T-helper 1 cell treated with Interleukin-12 subunit alpha and Interleukin-12 subunit beta and Interleukin-4 antibody, amounts not matched to agents 30 ng/mL and 1 ng/mL, for 36 hours (primary cell): ENCODE data around the gene RTP1. TPM values are rescaled to one million over a fixed set of nuclear protein-coding genes. Genes with fewer than 3 reads are reported as not detected.
"Not testable (repeated sequence)": the region's sequence is repeated elsewhere in the genome, so short reads cannot be mapped to it uniquely, and the experiment has no call there.

Experiments
- intact Hi-C: fragments of 100-400 bp; cut with micrococcal nuclease; formaldehyde crosslinking; loops from one replicate; pipeline ENCODE4 v1.15.1; 2024
- total RNA-seq: library from RNA; stranded (reverse); gene quantifications from 2 replicates; pipeline ENCODE4 v1.2.3, GENCODE V29; 2022

RTP1 gene
- total RNA-seq, 1 donor from 2014 or later: not detected

DNA sequence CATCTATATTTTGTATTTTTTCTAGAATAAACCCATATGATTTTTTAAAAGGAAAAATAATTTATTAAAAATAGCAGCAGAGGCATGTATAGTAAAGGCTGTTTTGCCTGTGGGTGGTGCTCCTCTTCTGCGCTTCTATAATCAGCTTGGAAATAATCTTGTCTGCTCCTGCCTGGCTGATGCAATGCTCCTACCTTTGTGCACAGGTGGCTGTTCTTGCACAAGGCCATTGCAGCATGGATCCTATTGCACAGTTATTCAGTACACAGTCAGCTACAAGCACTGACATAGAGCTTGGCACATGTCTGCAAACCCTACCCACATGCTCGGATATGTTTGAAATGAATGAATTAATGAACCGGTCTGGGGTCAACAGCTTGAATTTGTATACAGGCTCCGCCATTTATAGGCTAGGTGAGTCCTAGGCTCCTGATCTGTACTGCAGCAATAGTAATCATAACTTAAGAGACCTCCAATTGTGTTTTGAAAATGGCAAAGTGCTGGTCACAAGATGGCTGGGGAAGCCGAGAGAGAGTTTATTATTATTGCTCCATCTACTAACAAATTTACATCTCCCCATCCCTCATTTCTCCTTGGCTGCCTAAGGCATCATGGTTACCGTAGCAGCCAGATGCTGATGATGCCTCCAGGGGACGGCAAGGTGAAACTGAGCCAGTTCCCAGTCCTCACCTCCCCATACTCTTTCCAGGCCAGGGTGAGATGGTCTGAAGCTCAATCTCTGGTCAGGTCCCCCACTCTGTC is 532 bp upstream of the RTP1 start:
- intact Hi-C loops: no loop called here

DNA sequence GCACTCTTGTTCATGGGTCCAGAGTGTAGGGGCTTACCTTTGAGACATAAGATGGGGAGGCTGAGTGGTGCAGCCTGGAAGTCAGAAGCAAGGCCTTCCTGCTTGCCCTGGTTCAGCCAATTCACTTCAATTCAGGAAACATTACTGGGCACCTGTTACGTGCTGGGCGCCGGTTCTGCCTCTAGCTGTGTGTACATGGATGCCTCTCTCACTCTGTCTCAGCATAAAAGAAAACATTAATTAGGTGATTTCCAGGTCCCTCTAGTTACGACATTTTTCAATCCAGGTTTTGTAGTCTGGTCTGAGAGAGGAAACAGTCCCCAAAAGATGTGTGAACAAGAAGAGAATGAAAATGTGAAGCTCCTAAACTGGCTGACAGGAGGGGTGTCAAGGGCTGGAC is 1.2 kb downstream of the RTP1 start:
- intact Hi-C loops: no loop called here

DNA sequence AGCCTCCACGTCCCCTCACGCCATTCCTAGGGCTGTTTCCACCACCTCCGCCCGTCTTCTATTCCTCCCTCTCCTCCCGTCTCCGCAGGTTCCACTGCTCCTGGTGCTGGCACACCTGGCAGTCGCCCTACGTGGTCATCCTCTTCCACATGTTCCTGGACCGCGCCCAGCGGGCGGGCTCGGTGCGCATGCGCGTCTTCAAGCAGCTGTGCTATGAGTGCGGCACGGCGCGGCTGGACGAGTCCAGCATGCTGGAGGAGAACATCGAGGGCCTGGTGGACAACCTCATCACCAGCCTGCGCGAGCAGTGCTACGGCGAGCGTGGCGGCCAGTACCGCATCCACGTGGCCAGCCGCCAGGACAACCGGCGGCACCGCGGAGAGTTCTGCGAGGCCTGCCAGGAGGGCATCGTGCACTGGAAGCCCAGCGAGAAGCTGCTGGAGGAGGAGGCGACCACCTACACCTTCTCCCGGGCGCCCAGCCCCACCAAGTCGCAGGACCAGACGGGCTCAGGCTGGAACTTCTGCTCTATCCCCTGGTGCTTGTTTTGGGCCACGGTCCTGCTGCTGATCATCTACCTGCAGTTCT is 2.3 kb downstream of the RTP1 start:
- intact Hi-C loops: not testable (repeated sequence)

DNA sequence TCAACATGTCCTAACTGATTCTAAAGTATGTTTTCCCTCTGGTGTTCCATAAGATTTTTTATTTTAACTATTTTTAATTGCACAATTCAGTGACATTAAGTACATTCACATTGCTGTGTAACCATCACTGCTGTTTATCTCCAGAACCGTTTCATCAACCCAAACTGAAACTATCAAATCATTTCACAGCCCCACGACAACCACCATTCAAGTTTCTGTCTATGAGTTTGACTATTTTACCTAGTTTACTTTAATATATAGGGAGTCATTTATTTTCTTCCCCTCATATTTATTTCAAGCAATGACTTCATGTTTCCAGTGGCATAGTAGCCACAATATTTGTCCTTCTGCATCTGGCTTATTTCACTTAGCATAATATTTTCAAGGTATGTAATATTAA is 8.4 kb downstream of the RTP1 start:
- intact Hi-C loops: no loop called here

DNA sequence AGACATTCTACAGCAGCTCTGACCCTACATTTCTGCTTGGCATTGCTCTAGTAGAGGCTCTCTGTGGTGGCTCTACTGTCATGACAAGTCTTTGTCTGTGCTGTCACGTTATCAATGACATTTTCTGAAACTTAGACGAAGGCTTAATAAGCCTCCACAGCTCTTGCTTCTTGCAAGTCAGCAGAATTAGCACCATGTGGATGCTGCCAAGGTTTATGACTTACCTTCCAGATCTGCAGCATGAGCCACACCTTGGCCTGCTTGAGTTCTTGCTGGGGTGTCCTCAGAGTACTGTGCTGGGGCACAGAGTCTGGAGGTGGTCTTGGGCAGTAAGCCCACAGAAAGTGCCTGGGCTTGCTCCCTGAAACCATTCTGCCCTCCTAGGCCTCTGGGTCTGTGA is 9.8 kb downstream of the RTP1 start:
- intact Hi-C loops: no loop called here

DNA sequence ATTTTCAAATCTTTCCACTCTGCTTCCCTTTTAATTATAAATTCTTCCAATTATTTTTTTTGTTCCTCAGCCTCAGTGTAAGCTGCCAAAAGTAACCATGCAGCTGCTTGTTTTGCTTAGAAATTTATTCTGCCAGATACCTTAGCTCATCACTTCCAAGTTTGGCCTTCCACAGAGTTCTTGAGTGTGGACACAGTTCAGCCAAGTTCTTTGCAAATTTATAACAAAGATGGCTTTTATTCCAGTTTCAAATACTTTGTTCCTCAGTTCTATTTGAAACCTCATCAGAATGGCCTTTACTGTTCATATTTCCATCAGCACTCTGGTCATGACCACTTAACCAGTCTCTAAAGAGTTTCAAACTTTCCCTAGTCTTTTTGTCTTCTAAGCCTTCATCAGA is 10.3 kb downstream of the RTP1 start:
- intact Hi-C loops: no loop called here

DNA sequence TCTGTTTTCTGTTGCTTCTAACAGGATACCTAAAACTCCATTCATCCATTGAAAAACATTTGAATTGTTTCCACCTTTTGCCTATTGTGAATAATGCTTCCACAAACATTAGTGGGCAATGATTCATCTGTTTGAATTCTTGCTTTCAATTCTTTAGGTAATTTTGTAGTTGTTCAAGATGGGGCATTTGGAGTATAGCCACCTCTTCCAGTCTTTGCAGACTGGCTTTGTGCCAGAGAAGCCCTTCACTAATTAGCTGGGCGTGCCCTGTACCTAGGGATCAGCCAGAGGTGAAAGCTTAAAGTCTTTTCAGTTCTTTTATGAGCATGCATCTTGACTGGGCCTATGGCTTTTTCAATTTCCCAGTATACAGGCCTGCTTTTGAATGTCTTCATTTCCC is 10.9 kb downstream of the RTP1 start:
- intact Hi-C loops: no loop called here

DNA sequence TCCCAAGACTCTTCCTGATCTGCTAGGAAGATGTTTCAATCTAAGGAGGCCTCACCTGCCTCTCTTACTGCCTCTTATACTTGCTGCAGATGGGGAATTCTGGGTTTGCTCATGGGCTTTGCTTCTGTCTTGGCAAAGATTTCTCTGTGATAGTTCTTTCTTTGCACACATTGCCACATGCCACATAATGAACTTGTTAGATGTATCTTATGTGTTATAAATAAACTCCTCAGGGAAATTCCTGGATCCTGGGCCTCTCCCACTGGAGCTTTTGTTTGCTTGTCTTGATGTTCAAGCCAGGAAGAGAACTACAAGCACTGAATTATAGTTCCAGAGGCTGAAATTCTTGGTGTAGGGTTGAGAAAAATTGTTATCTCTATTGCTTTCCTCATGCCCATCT is 12.2 kb downstream of the RTP1 start:
- intact Hi-C loops: no loop called here

DNA sequence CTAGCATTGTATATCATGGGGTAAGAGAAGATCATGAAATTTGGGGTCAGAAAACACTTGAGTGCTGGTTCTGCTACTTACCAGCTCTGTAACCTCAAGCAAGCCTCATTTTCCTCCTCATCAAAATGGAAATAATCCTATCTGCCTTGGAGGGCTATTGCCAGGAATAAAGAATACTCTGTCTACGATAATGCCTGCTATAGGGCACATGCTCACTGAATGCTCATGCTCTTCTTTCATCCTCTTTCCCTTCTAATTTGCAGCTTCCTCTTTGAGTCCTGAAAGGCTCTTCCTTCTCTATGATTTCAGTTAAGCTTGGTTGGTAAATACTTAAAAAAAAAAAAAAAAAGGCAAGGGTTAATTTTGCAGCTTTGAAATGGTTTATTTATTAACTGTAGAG is 12.8 kb downstream of the RTP1 start:
- intact Hi-C loops: no loop called here

DNA sequence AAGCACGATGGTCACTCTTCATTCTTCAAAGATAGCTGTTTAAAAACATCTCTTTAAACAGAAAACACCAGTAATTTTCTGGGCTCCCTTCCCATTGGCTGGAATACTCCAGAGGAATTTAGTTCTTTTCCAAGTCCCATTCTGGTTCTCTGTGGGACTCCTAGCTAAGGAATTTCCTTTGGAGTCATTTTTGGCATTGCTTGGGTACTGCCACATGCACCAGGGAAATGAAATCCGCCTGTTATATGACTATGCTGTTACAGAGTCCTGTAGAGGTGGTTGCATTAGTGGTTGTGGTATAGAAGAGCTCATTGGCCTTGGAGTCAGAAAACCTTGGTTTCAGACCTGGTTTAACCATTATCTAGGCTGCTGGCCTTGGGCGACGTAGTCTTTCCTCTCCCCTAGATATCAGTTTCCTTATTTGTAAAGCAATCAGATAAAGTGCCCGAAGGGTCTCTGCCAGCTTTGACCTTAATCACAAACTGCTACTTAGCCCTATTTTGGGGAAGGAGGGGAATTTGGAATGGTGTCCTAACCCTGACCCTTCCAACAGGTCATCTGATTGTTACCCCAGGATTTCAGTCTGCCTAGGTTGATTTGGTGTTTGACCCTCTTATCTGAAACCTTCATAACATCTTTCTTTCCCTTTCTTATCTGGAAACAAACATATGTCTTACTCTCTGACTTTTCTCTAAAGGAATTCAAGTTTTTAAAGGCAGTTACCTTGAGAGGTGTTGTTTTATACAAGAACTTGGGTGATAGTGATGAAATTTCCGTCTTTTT is 13.4 kb downstream of the RTP1 start:
- intact Hi-C loops: no loop called here

DNA sequence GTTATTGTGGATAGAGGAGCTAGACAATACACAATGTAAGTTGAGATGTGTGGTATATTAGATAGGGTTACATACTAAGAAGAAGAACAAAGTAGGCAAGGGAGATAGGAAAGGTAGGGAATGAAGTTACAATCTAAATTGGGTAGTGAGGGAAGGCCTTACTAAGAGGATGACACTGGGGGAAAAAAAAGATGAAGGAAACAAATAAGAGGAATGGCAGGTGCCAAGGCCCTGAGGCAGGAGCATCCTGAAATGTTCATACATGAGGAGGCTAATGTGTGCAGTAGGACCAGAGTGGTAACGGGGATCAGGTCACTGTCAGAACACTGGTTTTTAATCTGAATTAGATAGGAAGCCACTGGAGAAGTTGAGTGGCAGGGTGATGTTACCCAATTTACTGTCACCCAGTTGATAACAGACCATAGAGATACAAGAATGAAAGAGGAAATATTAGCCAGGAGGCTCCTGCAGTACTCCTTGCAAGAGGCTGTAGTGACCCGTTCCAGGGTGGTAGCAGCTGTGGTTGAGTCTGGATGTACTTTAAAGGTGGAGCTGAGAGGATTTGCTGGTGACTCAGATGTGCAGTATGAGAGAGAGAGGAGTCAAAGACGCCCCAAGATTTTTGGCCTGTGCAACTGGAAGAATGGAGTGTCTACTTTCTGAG is 14.4 kb downstream of the RTP1 start:
- intact Hi-C loops: no loop called here

DNA sequence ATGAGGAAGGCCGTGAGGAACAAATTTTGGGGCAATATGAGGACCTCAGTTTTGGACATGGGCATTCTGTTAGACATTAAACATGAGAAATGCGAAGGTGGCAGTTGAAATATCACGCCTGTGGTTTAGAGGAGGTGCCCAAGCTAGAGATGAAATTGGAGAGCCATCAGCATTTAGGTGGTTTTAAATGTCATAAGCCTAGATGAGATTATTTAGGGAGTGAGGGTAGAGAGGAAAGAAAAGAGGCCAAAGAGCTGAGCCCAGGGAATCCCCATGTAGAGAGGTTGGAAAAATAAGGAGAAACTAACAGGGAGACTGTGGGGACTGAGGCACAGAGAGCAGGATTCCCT is 14.9 kb downstream of the RTP1 start:
- intact Hi-C loops: no loop called here

DNA sequence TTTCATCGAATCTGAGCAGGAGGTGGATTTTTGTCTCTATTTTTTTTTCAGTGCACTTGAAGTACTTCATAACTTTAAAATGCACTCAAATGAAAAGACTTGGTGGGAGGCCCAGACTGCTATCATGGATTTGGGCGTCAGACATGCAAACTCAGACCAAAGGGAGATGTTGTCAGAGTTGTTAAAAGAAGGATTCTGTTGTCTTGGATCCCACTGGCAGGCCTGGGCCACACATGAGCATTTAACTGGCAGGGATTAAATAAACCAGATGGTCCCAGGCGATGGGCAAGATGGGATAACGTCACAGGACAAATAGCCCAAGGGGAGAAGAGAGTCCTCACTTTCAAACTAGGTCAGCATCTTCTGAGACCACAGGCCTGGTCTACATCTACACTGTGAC is 15.4 kb downstream of the RTP1 start:
- intact Hi-C loops: no loop called here

DNA sequence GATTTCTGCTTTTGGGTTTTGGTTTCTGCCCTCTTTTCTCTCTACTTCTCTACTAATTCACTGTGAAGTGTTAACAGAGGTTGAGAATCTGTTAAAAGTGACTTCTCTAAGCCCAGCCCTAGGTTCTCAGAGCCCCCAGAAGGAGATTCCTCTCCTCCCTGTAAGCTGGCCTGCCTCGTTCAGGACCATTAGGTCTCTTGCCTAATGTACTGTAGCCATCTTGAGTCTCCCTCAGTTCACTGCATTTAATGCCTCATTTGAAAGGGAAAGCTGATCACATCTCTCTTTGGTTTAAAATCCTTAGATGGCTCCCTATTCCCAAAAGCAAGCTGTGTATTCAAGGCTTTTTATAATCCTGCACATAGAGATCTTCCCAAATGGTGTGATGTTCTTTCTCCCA is 16.3 kb downstream of the RTP1 start:
- intact Hi-C loops: no loop called here

DNA sequence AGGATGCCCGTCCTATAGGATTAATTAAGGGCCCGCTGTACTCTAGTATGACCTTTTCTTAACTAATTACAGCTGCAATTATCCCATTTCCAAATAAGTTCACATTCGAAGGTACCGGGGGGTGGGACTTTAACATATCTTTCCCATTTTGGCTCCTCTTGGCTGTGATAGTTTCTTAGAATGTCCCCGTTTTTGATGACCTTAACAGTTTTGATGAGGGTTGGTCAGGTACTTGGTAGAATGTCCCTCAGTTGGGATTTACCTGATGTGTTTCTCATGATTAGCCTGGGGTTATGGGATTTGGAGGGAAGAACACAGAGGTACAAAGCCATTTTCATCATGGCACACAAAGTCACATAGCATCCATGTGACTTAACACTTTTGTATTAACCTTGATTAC is 18.2 kb downstream of the RTP1 start:
- intact Hi-C loops: no loop called here

DNA sequence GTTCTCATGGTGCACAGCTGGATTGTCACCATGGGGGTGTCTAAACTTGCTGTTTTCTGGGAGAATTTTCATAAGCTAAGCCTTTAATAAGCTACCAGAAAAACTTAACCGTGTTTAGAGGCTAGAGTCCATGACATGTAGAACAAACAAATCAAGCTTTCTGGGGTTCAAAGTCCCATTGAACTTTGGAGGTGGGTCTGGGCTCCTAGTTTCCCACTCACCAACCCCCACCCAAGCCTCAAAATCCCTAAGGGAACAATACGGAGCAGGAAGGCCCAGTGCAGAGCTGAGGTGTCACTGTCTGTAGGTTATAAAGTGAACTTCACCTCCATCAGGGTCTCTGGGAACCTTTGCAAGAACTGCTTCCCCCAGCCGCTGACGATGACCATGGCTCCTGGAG is 25.5 kb downstream of the RTP1 start:
- intact Hi-C loops: no loop called here

DNA sequence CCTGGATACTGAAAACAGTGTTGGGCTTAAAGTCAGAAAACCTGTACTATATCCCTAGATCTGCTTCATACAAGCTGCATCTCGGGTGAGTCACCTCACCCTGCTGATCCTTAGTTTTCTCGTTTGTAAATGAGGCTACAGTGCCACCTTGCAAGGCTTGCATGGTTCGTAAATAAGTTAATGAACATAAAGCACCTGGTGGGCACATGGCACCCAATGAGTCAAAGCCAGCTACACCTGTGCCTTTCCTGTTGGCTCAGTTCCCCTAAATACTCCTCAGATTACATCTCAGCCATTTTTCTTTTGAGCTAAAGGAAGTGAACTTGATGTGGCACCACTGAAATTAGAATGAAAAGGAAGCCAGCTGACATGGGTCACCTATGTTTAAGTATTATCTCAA is 26.5 kb downstream of the RTP1 start:
- intact Hi-C loops: no loop called here

DNA sequence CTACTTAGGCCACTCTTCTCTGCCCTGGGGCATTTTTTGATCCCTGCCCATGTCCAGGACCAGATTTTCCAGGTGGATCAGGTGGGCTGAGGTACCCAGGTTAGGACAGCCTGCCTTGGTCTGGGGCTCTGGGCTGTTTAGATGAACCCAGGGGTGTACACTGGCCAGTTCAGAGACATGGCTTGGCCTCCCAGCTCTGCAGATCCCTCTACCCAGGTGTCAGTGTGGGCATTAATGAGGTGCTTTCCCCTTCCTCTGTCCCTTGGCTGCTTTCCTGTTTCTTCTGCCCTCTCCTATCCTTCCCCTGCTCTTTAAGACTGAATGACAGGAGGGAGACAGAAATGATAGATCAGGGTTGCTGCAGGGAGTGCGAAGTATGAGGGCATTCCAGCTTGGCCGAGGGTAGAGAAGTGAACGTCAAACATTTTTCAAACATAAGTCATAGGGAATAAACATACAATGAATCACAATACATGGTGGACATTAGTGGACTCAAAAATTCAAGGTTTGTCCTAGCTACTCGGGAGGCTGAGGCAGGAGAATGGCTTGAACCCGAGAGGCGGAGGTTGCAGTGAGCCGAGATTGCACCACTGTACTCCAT is 30.5 kb downstream of the RTP1 start:
- intact Hi-C loops: no loop called here

DNA sequence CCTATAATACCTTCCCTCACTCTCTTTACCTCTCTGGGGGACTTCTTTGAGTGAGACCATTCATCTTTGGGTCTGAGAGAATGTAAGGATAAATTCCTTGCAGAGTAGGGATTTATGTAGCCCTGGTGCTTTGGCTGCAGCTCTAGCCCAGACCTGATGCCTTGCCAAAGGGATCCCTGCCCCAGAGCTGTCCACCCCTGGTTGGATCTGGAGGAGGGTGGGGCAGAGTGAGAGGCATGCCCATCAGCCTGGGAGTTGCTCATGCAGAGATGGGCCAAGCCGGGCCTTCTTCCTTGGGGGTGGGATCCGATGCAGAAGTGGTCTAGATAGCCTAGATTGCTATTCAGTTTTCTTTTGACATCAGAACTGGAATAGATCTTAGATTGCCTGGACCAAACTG is 31.5 kb downstream of the RTP1 start:
- intact Hi-C loops: no loop called here

DNA sequence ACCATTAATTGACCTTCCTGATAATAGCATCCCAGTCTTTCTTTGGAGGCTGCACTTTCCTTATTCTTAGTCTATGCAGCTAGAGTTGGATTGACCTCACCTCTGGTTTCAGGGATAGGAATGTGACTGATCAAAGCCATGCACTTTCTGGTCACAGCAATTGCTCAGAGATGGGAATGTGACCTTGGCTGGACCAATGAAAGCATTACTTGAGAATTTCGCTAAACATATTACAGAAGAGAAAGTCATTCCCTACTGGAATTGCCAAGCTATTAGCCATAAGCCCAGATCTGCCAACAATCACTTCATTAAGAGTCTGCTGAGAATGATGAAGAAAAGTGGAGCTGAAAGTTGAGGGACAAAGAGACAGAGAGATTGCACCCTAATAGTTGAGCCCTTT is 32.7 kb downstream of the RTP1 start:
- intact Hi-C loops: no loop called here

DNA sequence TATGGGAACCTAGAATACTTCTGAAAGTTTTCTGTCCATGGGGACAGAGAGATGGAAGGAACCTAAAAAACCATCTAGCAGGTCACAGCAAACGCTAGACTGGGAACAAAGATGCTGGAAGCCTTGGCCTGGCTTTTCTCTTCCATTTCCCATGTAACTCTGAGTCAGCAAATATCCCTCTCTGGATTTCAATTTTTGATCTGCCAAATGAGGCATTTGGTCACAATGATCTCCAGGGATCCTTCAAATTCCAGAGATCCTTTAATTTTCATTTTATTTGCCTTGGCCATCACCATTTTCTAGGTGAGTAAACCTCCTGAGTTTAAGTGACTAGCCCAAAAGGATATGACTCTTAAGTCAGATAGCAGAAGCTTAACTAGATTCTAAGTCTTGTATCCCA is 39.7 kb downstream of the RTP1 start:
- intact Hi-C loops: no loop called here

DNA sequence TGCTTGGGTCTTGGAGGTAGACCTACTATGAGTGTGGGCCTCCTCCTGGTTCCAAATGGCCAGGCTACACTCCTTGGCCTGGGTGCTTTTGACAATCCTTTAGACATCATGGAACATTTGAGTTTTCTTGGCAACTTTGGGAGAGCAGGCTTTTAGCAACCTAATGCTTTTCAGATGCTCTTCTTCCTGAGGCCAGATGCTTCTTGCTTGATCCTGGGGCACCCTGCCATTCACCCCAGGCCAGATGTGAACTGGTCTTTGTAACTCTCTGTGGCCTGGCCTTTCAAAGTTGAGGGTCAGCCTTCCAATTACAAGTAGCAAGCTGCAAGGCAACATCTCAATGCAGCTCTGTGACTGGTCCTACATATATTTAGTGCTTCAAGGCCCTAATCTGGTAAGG is 40.5 kb downstream of the RTP1 start:
- intact Hi-C loops: no loop called here
